ENCODE data around the gene ASGR2. TPM values are rescaled to one million over a fixed set of nuclear protein-coding genes. Genes with fewer than 3 reads are reported as not detected.

The ASGR2 gene
- total and polyA plus RNA-seq, 7 donors, result 1.0 to 2.4 (median 1.6) TPM; not detected in 4

- no peaks in the 10 kb centered on the region for H3K36me3 ChIP-seq
- no peak overlapping the region for H3K4me3 ChIP-seq
- no peak overlapping the region for H3K27ac ChIP-seq
- H3K4me1 ChIP-seq, result no peaks in the 10 kb centered on the region
- 63 to 77% methylated on average over 6 of the region's 6 CpGs for WGBS, 2 donors
- peaks cover 0 to 3% (median 0%) of the 10 kb centered on the region in 3 donors for H3K27me3 ChIP-seq
- H3K9me3 ChIP-seq, result no peaks in the 10 kb centered on the region
- intact Hi-C loops (cut with DNase I), result no loop called here
- no peak for DNase-seq
- TF ChIP-seq POLR2AphosphoS5 (IDR thresholded peaks at IDR 0.05), result no peak
Measured at GRCh38 chr17:7063518-7064094, 51.0 kb downstream of the ASGR2 start.

- Histone ChIP-seq H3K27ac (no peak overlapping the region), H3K27me3 (peaks cover 0 to 3% (median 0%) of the 10 kb centered on the region in 3 donors), H3K36me3 (no peaks in the 10 kb centered on the region), H3K4me3 (no peak overlapping the region), H3K9me3 (no peaks in the 10 kb centered on the region), H3K4me1 (no peaks in the 10 kb centered on the region)
- intact Hi-C loops (cut with DNase I), result no loop called here
- TF ChIP-seq POLR2A (IDR thresholded peaks at IDR 0.05), result no peak
- no peak for TF ChIP-seq CTCF (IDR thresholded peaks at IDR 0.05)
- TF ChIP-seq EP300 (IDR thresholded peaks at IDR 0.05), result no peak
- no peak for TF ChIP-seq POLR2AphosphoS5 (IDR thresholded peaks at IDR 0.05)
- no peak for DNase-seq
- whole genome bisulfite sequencing, 2 donors, result 42 to 51% methylated on average over 6 of the region's 6 CpGs
Measured at GRCh38 chr17:7060165-7060891, 54.3 kb downstream of the ASGR2 start.

GRCh38 chr17:7058831-7059447 is 55.7 kb downstream of the ASGR2 start:
- TF ChIP-seq EP300 (IDR thresholded peaks at IDR 0.05) (no peak), POLR2AphosphoS5 (IDR thresholded peaks at IDR 0.05) (no peak), POLR2A (IDR thresholded peaks at IDR 0.05) (no peak), CTCF (IDR thresholded peaks at IDR 0.05) (no peak)
- DNase-seq, result no peak
- no peaks in the 10 kb centered on the region for H3K36me3 ChIP-seq
- no peak overlapping the region for H3K4me3 ChIP-seq
- WGBS, 2 donors, result 78 to 84% methylated on average over 7 of the region's 7 CpGs
- H3K4me1 ChIP-seq, result no peaks in the 10 kb centered on the region
- peaks cover 0 to 3% (median 0%) of the 10 kb centered on the region in 3 donors for H3K27me3 ChIP-seq
- H3K27ac ChIP-seq, result no peak overlapping the region
- intact Hi-C loops (cut with DNase I), result no loop called here
- H3K9me3 ChIP-seq, result no peaks in the 10 kb centered on the region

- H3K27me3 ChIP-seq, result peaks cover 0 to 3% (median 0%) of the 10 kb centered on the region in 3 donors
- no peaks in the 10 kb centered on the region for H3K4me1 ChIP-seq
- WGBS, 2 donors, result 79 to 87% methylated on average over 4 of the region's 4 CpGs
- intact Hi-C loops (cut with DNase I), result no loop called here
- H3K4me3 ChIP-seq, result no peak overlapping the region
- no peak for DNase-seq
- no peak for TF ChIP-seq CTCF (IDR thresholded peaks at IDR 0.05)
- TF ChIP-seq POLR2AphosphoS5 (IDR thresholded peaks at IDR 0.05), result no peak
- TF ChIP-seq EP300 (IDR thresholded peaks at IDR 0.05), result no peak
- TF ChIP-seq POLR2A (IDR thresholded peaks at IDR 0.05), result no peak
- H3K9me3 ChIP-seq, result no peaks in the 10 kb centered on the region
- no peaks in the 10 kb centered on the region for H3K36me3 ChIP-seq
- no peak overlapping the region for H3K27ac ChIP-seq
Measured at GRCh38 chr17:7056386-7056785, 58.2 kb downstream of the ASGR2 start.

Small RNA genes within 50 kb of the gene (small RNA-seq; reads per million reads assigned to genes)
- 0 reads per million in 3 donors for gene AC120057.1

Other genes with a start within 250 kb of the ASGR2 start
- not detected for gene ALOX12, start 118.8 kb downstream of the ASGR2 start, total RNA-seq
- gene ALOX12, start 118.8 kb downstream of the ASGR2 start, polyA plus RNA-seq, result not detected
- gene RNASEK, start 102.2 kb downstream of the ASGR2 start, total RNA-seq, result 100 to 1,000 TPM in 2 of 4 donors, 10 to 100 TPM in 2; 78.8 to 196 (median 109) TPM
- gene RNASEK, start 102.2 kb downstream of the ASGR2 start, polyA plus RNA-seq, result 100 to 1,000 TPM; 261 to 363 (median 302) TPM
- 1 to 10 TPM in 2 of 4 donors, under 1 TPM in 2; 0.71 to 2.8 (median 1.8) TPM for gene BCL6B, start 91.8 kb downstream of the ASGR2 start, total RNA-seq
- 1 to 10 TPM in 2 of 3 donors, under 1 TPM in 1; 0.46 to 3.6 (median 3.3) TPM for gene BCL6B, start 91.8 kb downstream of the ASGR2 start, polyA plus RNA-seq
- gene SLC16A13, start 78.8 kb downstream of the ASGR2 start, total RNA-seq, result 1 to 10 TPM in 1 of 4 donors, under 1 TPM in 3; 0.36 to 1.1 (median 0.60) TPM
- gene SLC16A13, start 78.8 kb downstream of the ASGR2 start, polyA plus RNA-seq, result 1 to 10 TPM in 2 of 3 donors, under 1 TPM in 1; 0.60 to 7.3 (median 1.2) TPM
- gene SLC16A11, start 70.7 kb downstream of the ASGR2 start, total RNA-seq, result under 1 TPM in 3 of 4 donors, not detected in 1; 0.33 to 0.54 (median 0.36) TPM
- gene SLC16A11, start 70.7 kb downstream of the ASGR2 start, polyA plus RNA-seq, result 1 to 10 TPM in 1 of 3 donors, not detected in 2; 2.4 TPM
- 10 to 100 TPM in 3 of 4 donors, 1 to 10 TPM in 1; 9.1 to 16.9 (median 14.1) TPM for gene CLEC10A, start 34.6 kb downstream of the ASGR2 start, total RNA-seq
- 10 to 100 TPM in 2 of 3 donors, 1 to 10 TPM in 1; 9.6 to 17.6 (median 15.3) TPM for gene CLEC10A, start 34.6 kb downstream of the ASGR2 start, polyA plus RNA-seq
- gene ASGR1, start 64.5 kb upstream of the ASGR2 start, total RNA-seq, result under 1 TPM in 2 of 4 donors, not detected in 2; 0.36 to 0.55 TPM
- gene ASGR1, start 64.5 kb upstream of the ASGR2 start, polyA plus RNA-seq, result 1 to 10 TPM; 1.7 to 2.4 (median 2.3) TPM
- 10 to 100 TPM; 14.6 to 27.4 (median 16.7) TPM for gene DLG4, start 105.0 kb upstream of the ASGR2 start, total RNA-seq
- 1 to 10 TPM; 1.6 to 8.3 (median 5.4) TPM for gene DLG4, start 105.0 kb upstream of the ASGR2 start, polyA plus RNA-seq
- gene ACADVL, start 105.1 kb upstream of the ASGR2 start, total RNA-seq, result 100 to 1,000 TPM; 311 to 569 (median 338) TPM
- gene ACADVL, start 105.1 kb upstream of the ASGR2 start, polyA plus RNA-seq, result 100 to 1,000 TPM; 211 to 587 (median 491) TPM
- gene DVL2, start 119.7 kb upstream of the ASGR2 start, total RNA-seq, result 10 to 100 TPM; 36.4 to 56.2 (median 41.8) TPM
- 10 to 100 TPM; 12.0 to 30.7 (median 13.2) TPM for gene DVL2, start 119.7 kb upstream of the ASGR2 start, polyA plus RNA-seq
- 10 to 100 TPM; 23.1 to 45.4 (median 35.4) TPM for gene PHF23, start 124.6 kb upstream of the ASGR2 start, total RNA-seq
- 10 to 100 TPM; 40.7 to 45.6 (median 45.1) TPM for gene PHF23, start 124.6 kb upstream of the ASGR2 start, polyA plus RNA-seq
- gene GABARAP, start 127.6 kb upstream of the ASGR2 start, total RNA-seq, result 100 to 1,000 TPM; 147 to 645 (median 552) TPM
- 1,000 to 10,000 TPM in 2 of 3 donors, 100 to 1,000 TPM in 1; 572 to 1,215 (median 1,036) TPM for gene GABARAP, start 127.6 kb upstream of the ASGR2 start, polyA plus RNA-seq
- 10 to 100 TPM; 43.9 to 76.4 (median 53.0) TPM for gene CTDNEP1, start 136.9 kb upstream of the ASGR2 start, total RNA-seq
- 100 to 1,000 TPM in 1 of 3 donors, 10 to 100 TPM in 2; 80.2 to 110 (median 82.9) TPM for gene CTDNEP1, start 136.9 kb upstream of the ASGR2 start, polyA plus RNA-seq
- 10 to 100 TPM; 28.4 to 40.0 (median 34.2) TPM for gene ELP5, start 137.4 kb upstream of the ASGR2 start, total RNA-seq
- gene ELP5, start 137.4 kb upstream of the ASGR2 start, polyA plus RNA-seq, result 10 to 100 TPM; 32.4 to 70.9 (median 42.9) TPM
- gene CLDN7, start 147.7 kb upstream of the ASGR2 start, total RNA-seq, result 1 to 10 TPM in 3 of 4 donors, not detected in 1; 1.1 to 2.6 (median 1.9) TPM
- 100 to 1,000 TPM; 181 to 963 (median 332) TPM for gene CLDN7, start 147.7 kb upstream of the ASGR2 start, polyA plus RNA-seq
- 100 to 1,000 TPM in 2 of 4 donors, 10 to 100 TPM in 2; 72.9 to 127 (median 94.7) TPM for gene SLC2A4, start 166.9 kb upstream of the ASGR2 start, total RNA-seq
- 1 to 10 TPM in 2 of 3 donors, under 1 TPM in 1; 0.60 to 7.9 (median 2.8) TPM for gene SLC2A4, start 166.9 kb upstream of the ASGR2 start, polyA plus RNA-seq
- gene YBX2, start 179.8 kb upstream of the ASGR2 start, total RNA-seq, result 1 to 10 TPM in 3 of 4 donors, under 1 TPM in 1; 0.28 to 2.5 (median 1.5) TPM
- 10 to 100 TPM in 2 of 3 donors, 1 to 10 TPM in 1; 4.8 to 37.6 (median 20.1) TPM for gene YBX2, start 179.8 kb upstream of the ASGR2 start, polyA plus RNA-seq
- 100 to 1,000 TPM; 104 to 156 (median 125) TPM for gene EIF5A, start 192.8 kb upstream of the ASGR2 start, total RNA-seq
- 100 to 1,000 TPM; 315 to 603 (median 403) TPM for gene EIF5A, start 192.8 kb upstream of the ASGR2 start, polyA plus RNA-seq
- 100 to 1,000 TPM in 1 of 4 donors, 10 to 100 TPM in 3; 82.3 to 114 (median 85.4) TPM for gene GPS2, start 200.5 kb upstream of the ASGR2 start, total RNA-seq
- 100 to 1,000 TPM in 1 of 3 donors, 10 to 100 TPM in 2; 67.9 to 113 (median 77.2) TPM for gene GPS2, start 200.5 kb upstream of the ASGR2 start, polyA plus RNA-seq
- gene NEURL4, start 214.5 kb upstream of the ASGR2 start, total RNA-seq, result 10 to 100 TPM; 14.3 to 29.6 (median 17.6) TPM
- gene NEURL4, start 214.5 kb upstream of the ASGR2 start, polyA plus RNA-seq, result 10 to 100 TPM in 1 of 3 donors, 1 to 10 TPM in 2; 6.0 to 31.6 (median 6.0) TPM
- gene ACAP1, start 221.7 kb upstream of the ASGR2 start, total RNA-seq, result 1 to 10 TPM; 1.1 to 3.9 (median 2.9) TPM
- gene ACAP1, start 221.7 kb upstream of the ASGR2 start, polyA plus RNA-seq, result 10 to 100 TPM in 1 of 3 donors, 1 to 10 TPM in 2; 1.2 to 55.8 (median 1.4) TPM
- 1 to 10 TPM; 4.4 to 6.4 (median 5.5) TPM for gene KCTD11, start 237.3 kb upstream of the ASGR2 start, total RNA-seq
- 10 to 100 TPM in 1 of 3 donors, 1 to 10 TPM in 2; 6.2 to 11.7 (median 9.0) TPM for gene KCTD11, start 237.3 kb upstream of the ASGR2 start, polyA plus RNA-seq
- gene TMEM95, start 240.3 kb upstream of the ASGR2 start, total RNA-seq, result not detected
- gene TMEM95, start 240.3 kb upstream of the ASGR2 start, polyA plus RNA-seq, result not detected